Sigmoid colon (tissue), 7 donors: ENCODE results near the gene CALY. TPM values are rescaled to one million over a fixed set of nuclear protein-coding genes. Genes with fewer than 3 reads are reported as not detected.

ENCODE experiments used
- DNase-seq: peaks from one replicate; pipeline ENCODE4 v3.0.0-alpha.2; 2019
- H3K27ac ChIP-seq, 4 donors: fragments of 200-600 bp; sonication (generic); one replicate each; pipeline ENCODE4 v1.5.1; 2016 to 2019; ENCODE audit warnings: mild to moderate bottlenecking in 1 of 4
- H3K27me3 ChIP-seq, 3 donors: fragments of 200-600 bp; sonication (generic); one replicate each; pipeline ENCODE4 v1.5.1; 2019; ENCODE audit warnings: mild to moderate bottlenecking in 1 of 3
- H3K36me3 ChIP-seq, 4 donors: fragments of 200-600 bp; sonication (generic); one replicate each; pipeline ENCODE4 v1.5.1; 2016 to 2019
- H3K4me1 ChIP-seq, 4 donors: fragments of 200-600 bp; sonication (generic); one replicate each; pipeline ENCODE4 v1.5.1; 2017 to 2019
- H3K4me3 ChIP-seq, 4 donors: fragments of 200-600 bp; sonication (generic); one replicate each; pipeline ENCODE4 v1.5.1; 2017 to 2019; ENCODE audit warnings: mild to moderate bottlenecking in 2 of 4, moderate library complexity in 1 of 4
- H3K9me3 ChIP-seq, 4 donors: fragments of 200-600 bp in 3 of 4; sonication (generic) in 3 of 4; one replicate each; pipeline versions ENCODE4 v1.5.1 to v1.6.1; 2013 to 2019
- EP300 ChIP-seq, 4 donors: sonication (generic); formaldehyde crosslinking; IDR thresholded peaks; one replicate each; pipeline ENCODE4 v1.6.1; 2017; ENCODE audit warnings: antibody characterized with exemption in 4 of 4
- POLR2A ChIP-seq, 2 donors: fragments of 450-650 bp; IDR thresholded peaks; one replicate each; pipeline ENCODE4 v1.6.1; 2016; ENCODE audit warnings: antibody characterized with exemption in 2 of 2, mild to moderate bottlenecking in 2 of 2, moderate library complexity in 2 of 2
- POLR2AphosphoS5 ChIP-seq, 4 donors: sonication (generic); formaldehyde crosslinking; IDR thresholded peaks; one replicate each; pipeline ENCODE4 v1.6.1; 2017; ENCODE audit warnings: antibody characterized with exemption in 4 of 4
- WGBS, 2 donors: extraction: QIAGEN DNeasy Blood & Tissue Kit; methylation state at CpG; one replicate each; pipeline ENCODE4 v1.1.7; 2013; 5-methylcytosine and 5-hydroxymethylcytosine counted together
- intact Hi-C: fragments of 100-400 bp; cut with DNase I; formaldehyde crosslinking; loops from one replicate; pipeline ENCODE4 v1.15.1; 2023
- polyA plus RNA-seq, 3 donors: library from polyadenylated mRNA; stranded (reverse); fragments of 200-250 nt; gene quantifications; one replicate each; pipeline ENCODE4 v1.2.3, GENCODE V29; 2013
- total RNA-seq, 4 donors: library from RNA; depleted of rRNA; stranded (reverse); fragments of >200 nt; gene quantifications; one replicate each; pipeline ENCODE4 v1.1.0, GENCODE V29; 2016
- TF ChIP-seq, protein P1 (sequence below), 4 experiments: fragments of 450-650 bp in 3 of 4; fragments of 200-600 bp in 1 of 4; IDR thresholded peaks; one replicate each; pipeline ENCODE4 v1.5.1; 2016 to 2019; ENCODE audit warnings: antibody characterized with exemption in 4 of 4, mild to moderate bottlenecking in 3 of 4, moderate library complexity in 2 of 4
- donor health status: healthy with polysubstance abuse.
- donor health status: Bipolar disorder and iron deficiency.
- donor health status: healthy.

The CALY gene
- total and polyA plus RNA-seq, 7 donors: 1.3 to 6.8 (median 5.0) TPM; not detected in 2

GRCh38 chr10:133329491-133330202, 7.0 kb downstream of the CALY start:
- Histone ChIP-seq H3K27me3 (peaks cover 43 to 87% (median 71%) of the 10 kb centered on the region in 3 donors), H3K27ac (no peak overlapping the region), H3K9me3 (no peaks in the 10 kb centered on the region), H3K36me3 (no peaks in the 10 kb centered on the region), H3K4me1 (peaks cover 0 to 28% (median 25%) of the 10 kb centered on the region in 4 donors), H3K4me3 (peak overlapping the region in 3 of 4 donors; percentile 21 to 31 (median 25))
- DNase-seq: peak; percentile 88
- WGBS, 2 donors: 8 to 10% methylated on average over 37 of the region's 37 CpGs
- intact Hi-C loops: loop anchor here (1.0 to 5.0 kb wide), 2 partner anchors 63 to 191 kb away; partner anchors contain the start of gene MTG1
- TF ChIP-seq EP300 (IDR thresholded peaks at IDR 0.05): no peak
- TF ChIP-seq, protein P1, sequence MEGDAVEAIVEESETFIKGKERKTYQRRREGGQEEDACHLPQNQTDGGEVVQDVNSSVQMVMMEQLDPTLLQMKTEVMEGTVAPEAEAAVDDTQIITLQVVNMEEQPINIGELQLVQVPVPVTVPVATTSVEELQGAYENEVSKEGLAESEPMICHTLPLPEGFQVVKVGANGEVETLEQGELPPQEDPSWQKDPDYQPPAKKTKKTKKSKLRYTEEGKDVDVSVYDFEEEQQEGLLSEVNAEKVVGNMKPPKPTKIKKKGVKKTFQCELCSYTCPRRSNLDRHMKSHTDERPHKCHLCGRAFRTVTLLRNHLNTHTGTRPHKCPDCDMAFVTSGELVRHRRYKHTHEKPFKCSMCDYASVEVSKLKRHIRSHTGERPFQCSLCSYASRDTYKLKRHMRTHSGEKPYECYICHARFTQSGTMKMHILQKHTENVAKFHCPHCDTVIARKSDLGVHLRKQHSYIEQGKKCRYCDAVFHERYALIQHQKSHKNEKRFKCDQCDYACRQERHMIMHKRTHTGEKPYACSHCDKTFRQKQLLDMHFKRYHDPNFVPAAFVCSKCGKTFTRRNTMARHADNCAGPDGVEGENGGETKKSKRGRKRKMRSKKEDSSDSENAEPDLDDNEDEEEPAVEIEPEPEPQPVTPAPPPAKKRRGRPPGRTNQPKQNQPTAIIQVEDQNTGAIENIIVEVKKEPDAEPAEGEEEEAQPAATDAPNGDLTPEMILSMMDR (IDR thresholded peaks at IDR 0.05): peak; percentile 64 to 96 (median 76)
- TF ChIP-seq POLR2AphosphoS5 (IDR thresholded peaks at IDR 0.05): peak in 1 of 4 donors; percentile 25

- Histone ChIP-seq H3K36me3 (no peaks in the 10 kb centered on the region), H3K4me3 (no peak overlapping the region), H3K27ac (no peak overlapping the region), H3K4me1 (peaks cover 0 to 31% (median 25%) of the 10 kb centered on the region in 4 donors), H3K9me3 (no peaks in the 10 kb centered on the region), H3K27me3 (peaks cover 41 to 91% (median 70%) of the 10 kb centered on the region in 3 donors)
- intact Hi-C loops: loop anchor here (1.0 to 5.0 kb wide), 2 partner anchors 64 to 192 kb away; partner anchors contain the start of gene MTG1
- WGBS, 2 donors: 52 to 79% methylated on average over 15 of the region's 15 CpGs
- DNase-seq: no peak
- TF ChIP-seq POLR2AphosphoS5 (IDR thresholded peaks at IDR 0.05) (no peak), POLR2A (IDR thresholded peaks at IDR 0.05) (no peak)
These were observed 8.0 kb downstream of the CALY start for GRCh38 chr10:133328358-133329343.

- H3K9me3 ChIP-seq: no peaks in the 10 kb centered on the region
- H3K4me3 ChIP-seq: no peak overlapping the region
- H3K36me3 ChIP-seq: no peaks in the 10 kb centered on the region
- H3K27ac ChIP-seq: no peak overlapping the region
- peaks cover 41 to 91% (median 67%) of the 10 kb centered on the region in 3 donors for H3K27me3 ChIP-seq
- intact Hi-C loops: loop anchor here (5.0 kb wide), 1 partner anchor 64 kb away; the partner anchor contains the start of gene MTG1
- DNase-seq: no peak
- 27 to 51% methylated on average over 12 of the region's 12 CpGs for WGBS, 2 donors
- peaks cover 0 to 31% (median 25%) of the 10 kb centered on the region in 4 donors for H3K4me1 ChIP-seq
- TF ChIP-seq EP300 (IDR thresholded peaks at IDR 0.05) (no peak), POLR2A (IDR thresholded peaks at IDR 0.05) (no peak), POLR2AphosphoS5 (IDR thresholded peaks at IDR 0.05) (no peak)
- TF ChIP-seq, protein P1 (IDR thresholded peaks at IDR 0.05): no peak
These were observed 8.9 kb downstream of the CALY start for GRCh38 chr10:133327651-133328357.

GRCh38 chr10:133326745-133327650, 9.7 kb downstream of the CALY start:
- H3K4me3 ChIP-seq: no peak overlapping the region
- H3K9me3 ChIP-seq: no peaks in the 10 kb centered on the region
- peaks cover 0 to 31% (median 25%) of the 10 kb centered on the region in 4 donors for H3K4me1 ChIP-seq
- DNase-seq: no peak
- intact Hi-C loops: loop anchor here (5.0 kb wide), 1 partner anchor 65 kb away; the partner anchor contains the start of gene MTG1
- peaks cover 40 to 85% (median 59%) of the 10 kb centered on the region in 3 donors for H3K27me3 ChIP-seq
- 25 to 40% methylated on average over 28 of the region's 28 CpGs for WGBS, 2 donors
- H3K27ac ChIP-seq: no peak overlapping the region
- TF ChIP-seq, protein P1 (IDR thresholded peaks at IDR 0.05): no peak
- TF ChIP-seq POLR2A (IDR thresholded peaks at IDR 0.05): no peak
- no peak for TF ChIP-seq POLR2AphosphoS5 (IDR thresholded peaks at IDR 0.05)
- no peak for TF ChIP-seq EP300 (IDR thresholded peaks at IDR 0.05)
- no peaks in the 10 kb centered on the region for H3K36me3 ChIP-seq
